ENCODE measurements around the gene IGSF11. TPM values are rescaled to one million over a fixed set of nuclear protein-coding genes. Genes with fewer than 3 reads are reported as not detected.

The IGSF11 gene
- total RNA-seq, 2 experiments from 2014 or later, result 0.07 TPM; not detected in 1

DNA sequence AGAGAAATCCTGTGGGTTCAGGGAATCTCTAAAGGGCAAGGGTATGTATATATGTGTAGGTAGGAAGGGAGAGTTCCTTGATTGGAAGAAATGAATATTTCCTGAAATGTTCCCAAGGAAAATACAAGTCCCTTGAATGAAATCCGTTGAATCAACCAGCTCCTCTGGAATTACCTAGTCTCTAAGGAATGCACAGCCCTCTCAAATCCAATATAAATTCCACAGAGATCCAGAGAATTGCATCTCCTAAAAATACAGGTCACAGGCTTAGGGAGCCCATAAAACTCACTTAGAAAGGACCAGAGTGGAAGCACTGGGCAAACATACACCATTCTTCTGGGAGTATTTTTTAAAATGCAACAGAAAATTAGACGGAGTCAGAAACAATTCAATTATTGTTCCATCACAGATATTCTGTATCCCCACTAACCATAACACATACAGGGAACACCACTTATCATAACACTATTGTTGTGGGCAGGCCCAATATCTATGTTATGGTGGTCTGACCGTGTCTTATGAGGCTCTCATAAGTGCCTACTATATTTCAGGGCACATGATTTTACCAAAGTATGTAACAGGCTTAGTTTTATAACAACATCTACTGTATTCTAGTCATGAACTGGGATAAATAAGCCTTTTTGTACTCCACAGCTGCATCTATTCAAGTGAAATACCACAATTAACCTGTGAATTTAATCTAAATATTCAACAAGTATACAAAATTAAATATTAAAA lies 43.7 kb downstream of the IGSF11 start:
- ChIA-PET CTCF (interaction anchor here (0.6 kb wide), 1 partner anchor 1824 kb away, joined by 3 read pairs; no protein-coding TSS in a partner anchor), POLR2A (no interaction called here)
- no peaks in the 10 kb centered on the region for H3K36me3 Mint-ChIP-seq (ENCODE audit: low read depth)
- no peak overlapping the region for H3K27ac Mint-ChIP-seq
- H3K4me3 Mint-ChIP-seq, result no peak overlapping the region
- no peaks in the 10 kb centered on the region for H3K9me3 Mint-ChIP-seq
- intact Hi-C loops (cut with micrococcal nuclease), result no loop called here
- TF ChIP-seq, protein P1, sequence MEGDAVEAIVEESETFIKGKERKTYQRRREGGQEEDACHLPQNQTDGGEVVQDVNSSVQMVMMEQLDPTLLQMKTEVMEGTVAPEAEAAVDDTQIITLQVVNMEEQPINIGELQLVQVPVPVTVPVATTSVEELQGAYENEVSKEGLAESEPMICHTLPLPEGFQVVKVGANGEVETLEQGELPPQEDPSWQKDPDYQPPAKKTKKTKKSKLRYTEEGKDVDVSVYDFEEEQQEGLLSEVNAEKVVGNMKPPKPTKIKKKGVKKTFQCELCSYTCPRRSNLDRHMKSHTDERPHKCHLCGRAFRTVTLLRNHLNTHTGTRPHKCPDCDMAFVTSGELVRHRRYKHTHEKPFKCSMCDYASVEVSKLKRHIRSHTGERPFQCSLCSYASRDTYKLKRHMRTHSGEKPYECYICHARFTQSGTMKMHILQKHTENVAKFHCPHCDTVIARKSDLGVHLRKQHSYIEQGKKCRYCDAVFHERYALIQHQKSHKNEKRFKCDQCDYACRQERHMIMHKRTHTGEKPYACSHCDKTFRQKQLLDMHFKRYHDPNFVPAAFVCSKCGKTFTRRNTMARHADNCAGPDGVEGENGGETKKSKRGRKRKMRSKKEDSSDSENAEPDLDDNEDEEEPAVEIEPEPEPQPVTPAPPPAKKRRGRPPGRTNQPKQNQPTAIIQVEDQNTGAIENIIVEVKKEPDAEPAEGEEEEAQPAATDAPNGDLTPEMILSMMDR (IDR thresholded peaks at IDR 0.05), result no peak
- peaks cover 7% of the 10 kb centered on the region for H3K4me1 Mint-ChIP-seq (ENCODE audit: low read depth)
- H3K27me3 Mint-ChIP-seq, result peaks cover under 1% of the 10 kb centered on the region
- no peak for ATAC-seq
- no peak for DNase-seq

DNA sequence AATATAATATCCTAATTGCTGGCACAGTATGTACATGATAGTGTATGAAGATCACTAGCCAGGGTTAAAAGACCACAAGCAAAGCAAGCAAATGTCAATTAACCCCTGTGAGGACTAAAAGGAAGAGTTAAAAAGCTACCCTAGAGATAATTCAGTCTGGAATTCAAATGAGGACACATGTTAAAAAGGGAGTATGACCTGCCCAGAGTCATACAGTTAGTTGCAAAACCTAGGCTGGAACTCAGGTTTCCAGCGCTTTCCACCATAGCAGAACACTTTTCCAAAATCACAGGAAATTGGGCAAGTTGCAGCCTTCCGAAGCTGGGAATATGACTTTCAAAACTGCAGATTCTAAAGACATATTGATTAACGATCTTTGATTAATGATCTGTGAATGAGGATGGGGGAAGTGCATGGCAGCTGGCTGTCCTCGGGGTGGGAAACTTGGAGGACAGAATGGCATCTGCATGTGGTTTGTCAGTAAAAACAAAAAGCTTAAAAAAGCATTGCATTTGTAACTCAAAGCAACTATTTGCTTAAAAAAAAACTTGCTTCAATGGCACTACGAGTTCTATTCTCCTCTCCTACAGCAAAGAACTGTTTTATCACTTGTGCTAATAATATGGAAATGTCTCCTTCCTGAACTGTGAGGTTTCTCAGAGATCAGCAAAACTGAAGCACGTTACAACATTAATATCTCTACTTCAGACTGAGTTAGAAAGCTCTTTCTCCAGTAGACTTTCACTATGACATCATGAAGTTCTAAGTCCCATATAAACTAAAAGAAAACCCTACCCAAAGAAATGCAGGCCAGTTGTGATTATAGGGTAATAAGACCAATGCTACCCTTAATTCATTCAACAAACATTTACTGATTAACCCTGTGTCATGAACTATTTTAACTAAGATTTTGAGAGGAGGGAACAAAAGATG lies 46.2 kb downstream of the IGSF11 start:
- TF ChIP-seq, protein P1 (IDR thresholded peaks at IDR 0.05), result no peak
- DNase-seq (no peak), ATAC-seq (no peak)
- ChIA-PET CTCF (interaction anchor here (1.2 to 3.1 kb wide), 2 partner anchors 22 to 104 kb away, joined by 4 to 15 read pairs; no protein-coding TSS in a partner anchor), POLR2A (no interaction called here)
- intact Hi-C loops (cut with micrococcal nuclease), result no loop called here
- Mint-ChIP-seq H3K36me3 (ENCODE audit: low read depth) (no peaks in the 10 kb centered on the region), H3K9me3 (no peaks in the 10 kb centered on the region), H3K27ac (no peak overlapping the region), H3K27me3 (peaks cover 2% of the 10 kb centered on the region), H3K4me3 (no peak overlapping the region), H3K4me1 (ENCODE audit: low read depth) (peaks cover 18% of the 10 kb centered on the region)

DNA sequence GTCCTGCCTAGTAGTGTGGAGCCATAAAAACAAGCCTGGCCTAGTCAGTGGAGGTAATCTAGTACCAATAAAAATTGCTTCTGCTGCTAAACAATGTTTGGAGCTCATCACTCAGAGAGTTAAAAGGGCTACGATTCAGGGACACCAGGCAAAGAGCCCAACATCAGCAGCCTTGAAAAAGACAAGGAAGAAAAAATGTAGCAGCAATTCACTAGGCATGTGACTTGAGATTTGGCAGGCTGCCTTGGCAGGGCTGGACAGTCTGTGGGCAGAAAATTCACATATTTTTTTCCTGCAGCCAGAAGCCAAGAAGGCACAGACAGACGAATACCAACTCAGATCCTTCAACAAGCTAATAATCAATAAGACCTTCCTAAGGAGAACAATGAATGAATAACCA lies 47.2 kb downstream of the IGSF11 start:
- intact Hi-C loops (cut with micrococcal nuclease), result no loop called here
- H3K4me1 Mint-ChIP-seq (ENCODE audit: low read depth), result peaks cover 20% of the 10 kb centered on the region
- ChIA-PET POLR2A (no interaction called here), CTCF (interaction anchor here (1.2 to 3.1 kb wide), 2 partner anchors 23 to 103 kb away, joined by 4 to 15 read pairs; no protein-coding TSS in a partner anchor)
- no peaks in the 10 kb centered on the region for H3K9me3 Mint-ChIP-seq
- DNase-seq (no peak), ATAC-seq (no peak)
- H3K27ac Mint-ChIP-seq, result no peak overlapping the region
- H3K27me3 Mint-ChIP-seq, result peaks cover 2% of the 10 kb centered on the region
- TF ChIP-seq, protein P1 (IDR thresholded peaks at IDR 0.05), result no peak
- no peaks in the 10 kb centered on the region for H3K36me3 Mint-ChIP-seq (ENCODE audit: low read depth)
- H3K4me3 Mint-ChIP-seq, result no peak overlapping the region

DNA sequence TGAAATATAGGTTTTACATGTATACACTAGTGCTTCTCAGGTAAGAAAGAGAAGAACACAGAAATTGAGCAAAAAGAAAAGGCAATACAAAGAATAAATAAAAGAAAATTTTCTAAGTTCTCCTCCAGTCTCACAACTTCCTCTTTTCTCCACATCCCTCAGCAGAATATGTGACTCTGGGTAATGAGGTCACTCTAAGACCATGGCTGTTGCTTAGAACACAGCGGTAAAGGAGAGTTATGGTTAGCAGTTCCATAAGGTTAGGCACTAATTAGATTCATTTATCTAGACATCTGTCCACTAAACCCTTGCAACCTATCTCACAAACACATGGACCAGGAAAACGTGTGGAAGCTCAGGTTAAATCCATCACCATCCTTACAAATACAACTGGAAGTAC lies 47.9 kb downstream of the IGSF11 start:
- ChIA-PET POLR2A (no interaction called here), CTCF (interaction anchor here (3.1 kb wide), 1 partner anchor 102 kb away, joined by 15 read pairs; no protein-coding TSS in a partner anchor)
- no peak overlapping the region for H3K27ac Mint-ChIP-seq

More for the DNA sequence above, 47.9 kb downstream of the IGSF11 start:
- Mint-ChIP-seq H3K4me3 (no peak overlapping the region), H3K27me3 (peaks cover 2% of the 10 kb centered on the region), H3K4me1 (ENCODE audit: low read depth) (peaks cover 22% of the 10 kb centered on the region), H3K9me3 (no peaks in the 10 kb centered on the region), H3K36me3 (ENCODE audit: low read depth) (no peaks in the 10 kb centered on the region)
- TF ChIP-seq, protein P1 (IDR thresholded peaks at IDR 0.05), result no peak
- DNase-seq, result no peak
- intact Hi-C loops (cut with micrococcal nuclease), result no loop called here
- ATAC-seq, result no peak

Measured in activated CD8-positive, alpha-beta T cell treated with anti-CD3 and anti-CD28 coated beads for 36 hours (primary cell).